Renal pelvis (tissue), 4 donors: ENCODE measurements around the gene KIAA0825. TPM values are rescaled to one million over a fixed set of nuclear protein-coding genes. Genes with fewer than 3 reads are reported as not detected.

Source experiments
- DNase-seq: peaks from one replicate; pipeline ENCODE4 v3.0.0-alpha.2; 2013
- polyA plus RNA-seq, 3 donors: library from polyadenylated mRNA; unstranded; fragments of 120-200 nt; gene quantifications; one replicate each; pipeline ENCODE4 v1.2.1, GENCODE V29; 2013; ENCODE audit not compliant: insufficient read length in 3 of 3

Gene KIAA0825
- polyA plus RNA-seq, 3 donors, result 3.6 to 4.6 (median 3.7) TPM

DNA sequence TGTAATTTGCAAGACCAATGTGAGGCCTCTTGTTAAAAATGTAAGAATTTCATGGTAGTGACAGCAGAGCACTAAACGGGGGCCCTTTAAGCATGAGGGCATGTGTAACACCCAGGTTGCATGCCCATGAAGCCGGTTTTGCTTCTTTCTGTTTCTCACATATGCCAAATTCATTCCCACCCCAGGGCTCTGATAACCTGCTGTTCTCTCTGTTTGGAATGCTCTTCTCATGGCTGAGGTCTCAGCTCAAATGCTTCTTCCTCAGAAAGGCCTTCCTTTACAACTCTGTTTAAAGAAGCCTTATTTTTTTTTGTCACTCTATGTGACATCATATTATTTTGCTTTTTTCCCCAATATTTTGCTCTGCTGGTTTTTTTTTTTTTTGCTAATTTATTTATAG is 369.0 kb downstream of the KIAA0825 start:
- DNase-seq, result no peak

DNA sequence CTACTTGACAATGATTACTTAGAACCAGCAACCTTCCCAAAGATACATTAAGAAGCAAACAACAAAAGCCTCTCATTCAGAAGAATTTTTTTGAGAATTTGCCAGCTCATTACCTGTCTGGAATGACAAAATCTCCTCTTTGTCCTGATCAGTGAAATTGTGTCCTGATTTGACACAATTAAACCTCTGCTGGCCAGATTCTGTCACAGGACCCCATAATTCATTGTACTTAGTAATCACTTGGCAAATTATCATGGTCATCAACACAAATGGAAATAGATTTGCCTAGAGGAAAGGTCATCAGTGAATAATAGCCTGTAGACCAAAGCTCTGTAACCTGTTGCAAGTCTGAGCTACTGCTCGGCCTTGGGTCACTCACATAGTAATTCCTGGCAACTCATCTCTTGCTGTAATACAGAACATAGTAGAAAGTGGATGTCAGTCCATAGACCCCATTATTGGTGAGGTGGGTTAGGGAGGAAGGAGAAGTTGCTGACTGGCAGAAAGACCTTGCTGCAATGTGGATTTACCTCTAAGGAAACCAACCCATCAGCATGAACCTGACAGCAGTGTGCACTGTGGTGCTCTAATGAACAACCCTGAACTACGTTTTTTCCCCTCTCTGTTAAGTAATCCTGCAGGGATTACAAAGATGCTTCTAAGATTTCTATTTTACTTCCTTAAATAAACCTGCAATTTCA is 370.1 kb downstream of the KIAA0825 start:
- DNase-seq, result no peak

DNA sequence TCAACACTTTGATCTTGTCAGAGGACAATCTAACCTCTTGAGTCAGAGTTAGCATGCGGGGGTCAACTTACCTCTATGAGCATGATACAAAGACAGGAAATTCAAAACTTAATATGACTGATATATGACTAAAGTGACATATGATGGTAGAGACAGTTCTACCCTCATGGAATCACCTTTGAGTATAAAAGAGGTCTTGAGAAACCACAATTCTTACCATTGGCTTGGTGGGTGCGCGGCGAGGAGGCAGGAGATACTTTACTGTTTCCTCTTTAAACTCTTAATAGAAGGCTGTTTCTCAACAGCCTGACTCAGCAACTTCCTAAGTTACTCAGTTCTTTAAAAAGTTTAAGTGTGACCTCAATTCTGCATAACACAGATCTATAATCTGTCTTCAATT is 372.8 kb downstream of the KIAA0825 start:
- DNase-seq, result no peak

DNA sequence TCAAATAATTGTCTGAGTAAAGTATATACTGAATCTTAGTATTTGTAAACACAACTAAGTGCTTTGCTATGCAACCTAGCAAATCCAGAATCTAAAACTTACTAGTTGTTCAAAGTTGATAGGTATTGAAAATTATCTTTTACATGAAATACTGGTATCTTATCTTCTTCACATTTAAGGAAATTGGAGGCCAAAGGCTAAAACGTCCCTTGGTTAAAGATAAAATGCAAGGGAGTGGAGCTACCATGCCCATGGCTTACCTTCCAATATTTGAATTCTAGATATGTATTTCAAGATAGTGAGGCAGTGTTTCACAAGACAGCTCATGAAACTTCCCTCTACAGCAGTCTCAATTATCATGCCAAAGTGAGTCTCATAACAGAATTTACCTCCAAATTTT is 373.5 kb downstream of the KIAA0825 start:
- DNase-seq, result no peak

DNA sequence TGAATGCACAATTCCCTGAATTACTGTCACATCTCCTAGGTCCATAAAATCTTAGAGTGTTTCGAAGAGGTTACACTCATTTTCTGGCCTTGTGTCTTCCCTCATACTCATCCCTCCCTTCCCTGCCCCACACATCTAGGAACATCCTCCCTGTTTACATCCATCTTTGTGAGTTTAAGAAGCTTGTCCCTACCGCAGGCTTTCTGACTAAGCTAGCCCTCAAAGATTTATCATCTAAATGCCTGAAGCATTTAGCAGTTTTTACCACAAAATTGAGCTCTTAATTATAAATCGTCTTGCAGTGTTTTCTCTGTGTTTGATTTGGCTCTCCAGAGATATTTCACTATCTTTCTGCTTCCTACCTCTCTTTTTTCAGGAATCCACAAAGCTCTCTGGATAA is 374.8 kb downstream of the KIAA0825 start:
- DNase-seq, result no peak

DNA sequence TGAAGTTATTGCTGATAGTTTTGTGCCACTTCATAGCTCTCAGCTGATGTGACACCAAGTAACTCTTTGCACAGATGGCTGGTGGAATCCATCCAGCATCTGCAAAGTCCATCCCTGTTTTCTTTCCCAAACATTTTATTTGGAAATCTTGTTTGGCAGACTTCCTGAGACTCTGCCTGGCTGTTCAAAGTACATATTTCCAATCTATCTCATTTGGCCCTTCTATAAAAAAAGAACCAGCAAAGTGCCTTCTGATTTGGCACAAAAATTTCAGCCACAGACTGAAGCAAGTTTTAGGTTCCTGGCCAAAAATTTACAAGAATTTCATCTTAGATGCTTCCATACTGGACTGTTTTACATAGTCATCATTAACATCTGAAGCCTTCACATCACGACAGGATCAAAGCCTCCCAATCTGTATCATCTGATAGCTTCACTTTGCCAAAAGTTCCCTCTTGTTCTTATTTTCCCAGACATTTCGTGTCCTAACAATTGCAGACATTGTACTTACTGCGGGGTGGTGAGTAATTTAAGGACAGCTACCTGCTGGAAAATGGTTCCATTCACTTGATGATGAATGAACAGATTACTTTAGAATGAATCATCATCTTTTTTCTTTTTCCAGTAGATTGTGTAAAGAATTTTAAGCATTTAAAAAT is 377.3 kb downstream of the KIAA0825 start:
- DNase-seq, result no peak

DNA sequence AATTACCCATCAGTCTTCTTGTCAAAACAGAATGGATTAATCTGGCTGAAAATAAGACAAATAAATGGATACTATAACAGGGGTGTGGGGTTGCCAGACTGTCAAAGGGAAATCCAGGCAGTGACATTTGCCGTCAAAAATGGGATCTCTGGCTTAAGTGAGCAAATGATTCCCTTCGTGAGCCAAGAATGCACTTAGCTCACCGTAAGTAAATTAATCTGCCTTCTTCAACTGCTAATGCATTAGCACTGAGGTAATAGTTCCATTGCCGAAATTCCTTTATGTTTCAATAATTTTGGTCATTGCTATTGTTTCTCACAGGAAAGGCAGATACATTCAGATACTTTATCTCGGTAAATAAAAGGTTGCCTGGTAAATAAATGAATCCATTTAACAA is 377.8 kb downstream of the KIAA0825 start:
- no peak for DNase-seq

DNA sequence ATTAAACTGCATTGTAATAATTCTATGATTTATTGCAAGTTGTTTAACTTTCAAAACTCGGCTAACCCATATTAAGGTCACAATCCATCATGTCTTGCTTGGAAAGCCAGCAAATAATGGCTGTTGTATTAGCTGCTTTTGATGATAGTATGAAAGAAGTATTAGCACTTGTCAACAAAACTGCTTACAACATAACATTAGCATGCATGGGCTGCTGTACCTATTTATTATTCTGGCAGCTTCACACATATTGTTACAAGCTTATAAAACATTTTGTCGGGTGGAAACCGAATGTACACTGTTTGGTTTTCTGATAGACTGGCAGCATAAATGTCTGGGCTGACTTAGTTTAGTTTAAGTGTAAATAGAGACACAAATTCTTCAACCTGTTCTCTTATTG is 378.3 kb downstream of the KIAA0825 start:
- DNase-seq, result no peak

DNA sequence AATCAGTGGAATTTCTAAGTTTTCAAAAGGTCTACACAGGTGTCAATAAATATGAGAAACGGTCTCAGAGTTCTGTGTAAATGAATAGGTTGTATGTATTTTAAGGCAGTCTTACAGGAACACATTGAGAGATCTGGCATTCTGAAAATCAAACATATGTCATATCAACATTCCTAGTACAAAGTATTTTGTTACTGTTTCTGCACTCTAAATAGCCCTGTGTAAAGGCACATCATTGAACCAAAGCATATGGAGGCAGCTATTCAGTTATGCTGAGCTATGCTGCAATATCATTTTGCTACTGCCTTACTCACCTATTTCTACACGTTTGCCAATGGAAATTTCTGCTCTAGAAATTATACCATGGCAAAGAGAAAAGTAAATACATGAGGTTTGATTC is 379.1 kb downstream of the KIAA0825 start:
- no peak for DNase-seq

DNA sequence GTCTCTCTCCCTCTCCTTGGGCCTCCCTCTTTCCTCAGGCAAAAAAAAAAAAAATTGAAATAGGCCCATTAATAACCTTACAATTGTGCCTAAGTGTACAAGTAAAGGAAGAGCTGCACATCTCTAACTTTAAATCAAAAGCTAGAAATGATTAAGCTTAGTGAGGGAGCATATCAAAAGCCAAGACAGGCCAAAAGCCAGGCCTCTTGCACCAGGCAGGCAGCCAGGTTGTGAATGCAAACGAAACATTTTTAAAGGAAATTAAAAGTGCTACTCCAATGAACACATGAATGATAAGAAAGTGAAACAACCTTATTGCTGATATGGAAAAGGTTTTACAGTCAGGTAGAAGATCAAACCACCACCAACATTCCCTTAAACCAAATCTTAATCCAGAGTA is 383.4 kb downstream of the KIAA0825 start:
- no peak for DNase-seq

DNA sequence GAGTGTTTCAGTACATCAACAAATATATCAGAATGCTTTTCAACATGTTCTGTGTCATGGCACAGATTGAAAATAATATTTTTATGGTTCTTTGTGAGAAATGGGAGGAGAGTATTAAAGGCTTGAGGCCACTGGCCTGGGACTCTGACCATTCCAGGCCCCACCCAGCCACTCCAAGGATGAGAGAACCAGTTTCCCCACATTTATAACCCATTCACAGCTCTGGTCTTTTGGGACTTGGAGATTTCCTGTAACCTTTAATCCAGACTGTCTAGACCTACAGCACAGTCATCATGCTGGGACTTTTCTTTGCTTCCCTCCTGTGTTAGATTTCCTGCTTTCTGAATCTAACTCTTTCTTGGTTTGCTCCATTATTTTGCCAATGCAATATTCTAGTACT is 389.6 kb downstream of the KIAA0825 start:
- DNase-seq, result no peak

DNA sequence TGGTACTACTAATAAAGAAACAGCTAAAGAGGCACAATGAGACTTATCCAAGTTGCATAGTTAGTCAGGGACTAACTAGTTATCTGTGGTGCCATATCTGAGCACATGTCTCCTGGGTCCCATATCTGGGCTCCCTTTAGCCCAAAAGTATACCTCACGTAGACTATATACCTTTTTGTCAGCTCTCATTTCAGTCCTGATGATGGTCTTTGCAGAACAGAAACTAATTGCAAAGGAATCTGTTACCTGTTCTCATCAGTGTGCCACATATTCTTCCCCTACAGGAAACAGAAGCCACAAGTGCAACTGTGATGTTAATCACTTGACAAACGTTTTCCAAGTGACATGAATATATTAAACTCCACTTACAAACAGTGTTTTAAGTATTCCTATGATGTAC is 395.2 kb downstream of the KIAA0825 start:
- no peak for DNase-seq

DNA sequence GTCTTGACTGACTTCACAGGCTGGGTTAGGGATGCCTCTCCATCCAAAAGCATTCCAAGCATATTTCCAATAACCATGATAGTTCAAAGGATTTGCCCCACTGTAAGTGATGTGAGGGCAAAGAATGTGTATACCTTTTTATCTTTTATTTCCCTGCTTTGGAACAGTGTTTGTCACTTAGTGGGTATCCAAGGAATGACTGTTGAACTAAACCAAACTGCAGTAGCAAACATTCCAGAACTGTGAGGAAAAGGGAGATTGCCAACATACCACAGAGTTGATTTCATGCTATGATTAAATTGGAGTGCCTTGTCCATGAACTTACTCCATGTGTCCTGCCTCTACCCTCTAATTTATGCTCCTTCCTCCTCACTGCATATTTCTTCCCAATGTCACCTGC is 400.0 kb downstream of the KIAA0825 start:
- no peak for DNase-seq

DNA sequence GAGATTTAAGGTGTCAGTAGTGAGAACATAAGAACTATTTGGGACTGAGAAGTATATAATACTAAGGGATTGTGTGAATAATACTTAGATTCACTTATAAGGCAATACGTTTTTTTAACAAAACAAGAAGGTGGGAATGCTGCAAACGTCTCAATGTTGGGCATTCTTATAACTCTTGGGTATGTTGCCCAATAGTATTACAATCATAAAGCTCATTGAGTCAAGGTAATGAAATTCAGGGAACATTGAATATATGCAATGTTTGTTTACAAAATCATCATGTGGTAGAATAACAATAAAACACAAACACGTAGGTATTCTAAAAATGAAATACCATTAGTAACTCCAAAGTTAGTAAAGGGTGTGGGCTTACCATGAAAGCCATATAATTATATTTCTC is 400.7 kb downstream of the KIAA0825 start:
- no peak for DNase-seq

DNA sequence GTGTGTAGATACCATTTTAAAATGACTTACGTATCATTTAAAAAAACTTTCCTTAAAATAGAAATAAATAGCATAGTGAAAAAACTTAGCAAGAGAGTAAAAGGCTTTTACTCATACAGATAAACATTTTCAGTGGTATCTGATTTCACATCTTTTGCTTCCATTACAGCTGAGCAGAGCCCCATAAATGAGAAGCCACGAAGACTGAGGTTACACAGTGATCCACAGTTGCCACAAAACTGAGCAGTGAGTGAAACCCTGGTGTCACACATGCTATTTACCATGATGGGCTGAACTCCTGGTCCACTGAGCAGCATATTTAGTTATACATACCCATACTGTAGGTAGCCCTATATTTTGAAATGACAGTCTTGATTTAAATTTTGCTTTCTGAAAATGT is 401.2 kb downstream of the KIAA0825 start:
- DNase-seq, result no peak

DNA sequence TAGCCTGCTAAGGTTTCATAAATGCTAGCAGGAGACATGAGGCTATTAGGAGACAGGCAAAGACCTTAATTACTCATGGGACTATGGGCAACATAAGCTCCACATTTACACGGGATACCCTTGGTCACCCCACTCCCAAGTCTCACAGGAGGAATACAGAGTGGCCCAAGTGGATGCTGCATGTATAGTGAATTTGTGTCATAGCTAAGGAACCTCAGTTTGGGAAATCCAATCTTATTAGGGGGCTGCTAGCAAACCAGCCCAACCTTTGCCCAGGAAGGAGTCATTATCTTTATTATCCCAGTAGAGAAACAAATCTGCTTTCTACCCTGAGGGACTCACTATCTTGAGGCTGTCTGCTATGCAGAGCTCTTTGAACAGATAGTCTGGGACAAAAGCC is 405.9 kb downstream of the KIAA0825 start:
- no peak for DNase-seq

DNA sequence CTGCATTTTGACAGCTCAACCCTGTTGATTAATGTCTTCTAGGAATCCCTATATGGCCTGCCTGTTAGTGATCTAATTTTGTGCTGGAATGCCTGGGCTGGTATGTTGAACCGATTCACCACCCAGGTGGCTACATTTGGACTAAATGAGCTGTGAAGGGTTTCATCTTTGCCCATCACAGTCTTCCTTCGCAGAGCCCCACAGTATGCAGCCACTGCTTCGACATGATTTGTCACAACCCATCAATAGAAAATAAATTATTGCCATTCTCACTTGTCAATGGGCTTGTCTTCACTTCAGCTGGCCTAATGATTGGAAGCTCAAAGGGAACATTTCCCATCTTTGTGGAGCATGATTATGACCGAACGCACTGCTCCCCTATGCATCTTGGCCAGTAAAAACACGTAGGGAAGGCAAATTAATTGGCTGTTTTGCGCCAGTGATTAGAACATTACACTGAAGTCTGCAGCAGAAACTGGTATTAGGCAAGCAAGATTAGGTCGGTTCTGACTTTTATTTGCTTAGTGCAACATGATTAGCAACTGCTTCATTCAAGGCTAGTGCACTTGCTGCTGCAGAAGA is 408.5 kb downstream of the KIAA0825 start:
- peak; percentile 10 for DNase-seq

DNA sequence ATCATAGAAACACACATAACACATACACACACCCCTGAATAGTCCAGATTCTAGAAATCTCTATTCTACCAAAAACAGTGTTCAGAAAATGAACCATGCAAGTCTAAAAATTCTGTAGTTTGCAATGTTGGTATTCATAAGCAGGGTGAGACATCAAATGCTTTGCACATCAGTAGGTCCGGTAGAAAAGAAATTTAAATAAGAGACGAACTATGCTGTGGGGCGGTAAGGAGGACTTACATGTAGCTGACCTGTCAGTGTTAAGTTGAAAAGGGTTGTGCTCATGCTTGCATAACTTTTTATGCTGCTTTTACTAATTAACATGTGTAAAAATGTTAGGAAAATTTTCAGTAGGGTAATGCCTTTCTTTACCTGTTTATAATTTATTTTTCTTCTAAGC is 409.1 kb downstream of the KIAA0825 start:
- no peak for DNase-seq

DNA sequence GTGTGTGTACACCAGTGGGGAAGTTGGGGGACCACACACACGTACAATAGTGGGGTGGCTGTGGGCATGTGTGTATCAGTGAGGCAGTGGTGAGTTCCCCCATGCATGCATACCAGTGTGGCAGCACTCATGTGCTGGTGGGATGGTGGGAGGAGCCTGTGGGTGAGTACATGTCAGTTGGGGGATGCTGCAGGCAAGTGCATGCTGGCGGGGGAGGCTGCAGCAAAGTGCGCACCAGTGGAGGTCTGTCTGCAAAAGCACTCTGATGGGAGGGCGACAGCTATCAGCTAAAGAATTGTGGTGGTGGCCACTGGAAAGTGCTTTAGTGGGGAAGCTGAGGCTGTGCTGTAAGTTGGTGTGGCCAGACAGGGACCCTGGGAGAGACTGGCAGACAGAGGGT is 418.8 kb downstream of the KIAA0825 start:
- no peak for DNase-seq

DNA sequence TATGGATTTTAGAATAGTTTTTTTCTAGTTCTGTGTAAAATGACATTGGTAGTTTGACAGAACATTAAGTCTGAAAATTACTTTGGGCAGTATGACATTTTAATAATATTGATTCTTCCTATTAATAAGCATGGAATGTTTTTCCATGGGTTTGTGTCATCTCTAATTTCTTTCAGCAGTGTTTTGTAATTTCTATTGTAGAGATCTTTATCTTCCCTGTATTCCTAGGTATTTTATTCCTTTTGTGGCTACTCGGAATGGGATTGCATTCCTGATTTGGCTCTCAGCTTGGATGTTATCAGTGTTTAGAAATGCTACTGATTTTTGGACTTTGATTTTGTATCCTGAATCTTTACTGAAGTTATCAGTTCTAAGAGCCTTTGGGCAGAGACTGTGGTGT is 420.4 kb downstream of the KIAA0825 start:
- DNase-seq, result no peak

DNA sequence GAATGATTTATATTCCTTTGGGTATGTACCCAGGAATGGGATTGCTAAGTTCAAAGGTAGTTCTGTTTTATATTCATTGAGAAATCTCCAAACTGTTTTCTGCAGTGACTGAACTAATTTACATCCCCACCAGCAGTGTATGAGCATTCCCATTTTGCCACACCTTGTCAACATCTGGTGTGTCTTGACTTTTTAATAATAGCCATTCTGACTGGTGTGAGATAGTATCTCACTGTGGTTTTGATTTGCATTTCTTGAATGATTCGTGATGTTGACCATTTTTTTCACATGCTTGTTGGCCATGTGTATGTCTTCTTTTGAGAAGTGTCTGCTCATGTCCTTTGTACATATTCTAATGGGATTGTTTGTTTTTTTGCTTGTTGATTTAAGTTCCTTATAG is 421.5 kb downstream of the KIAA0825 start:
- no peak for DNase-seq

DNA sequence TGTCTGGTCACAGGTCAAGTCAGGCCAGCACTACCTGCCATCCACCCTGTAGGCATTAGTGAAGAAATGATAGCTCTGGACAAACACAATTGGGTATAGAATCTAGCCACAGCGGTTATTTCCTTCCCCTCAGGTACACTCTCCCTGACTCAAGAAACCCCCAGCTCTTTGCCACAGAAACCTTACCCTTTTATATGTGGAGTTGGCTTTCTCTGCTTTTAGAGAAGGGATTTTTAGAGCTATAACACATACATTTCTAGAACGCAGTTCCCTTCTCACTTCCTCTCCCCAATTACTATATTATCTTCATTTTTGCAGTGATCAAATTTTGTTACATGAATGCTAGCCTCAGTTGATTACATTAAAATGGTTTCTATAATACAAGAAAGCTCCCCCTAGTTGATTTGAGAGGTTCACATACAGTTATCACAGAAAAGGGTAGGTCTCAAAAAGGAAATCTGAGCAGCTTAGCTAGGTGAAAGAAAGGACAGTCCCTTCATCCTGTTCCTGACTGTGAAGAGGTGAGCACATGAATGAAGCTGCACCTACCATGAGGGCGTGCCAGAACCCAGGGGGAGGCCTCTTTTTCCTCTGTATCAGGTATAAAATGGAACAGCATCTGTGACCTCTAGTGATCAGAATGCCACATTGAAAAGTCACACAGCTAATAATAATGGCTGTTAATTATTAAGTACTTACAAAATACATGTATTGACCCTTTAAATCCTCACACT is 425.6 kb downstream of the KIAA0825 start:
- no peak for DNase-seq

DNA sequence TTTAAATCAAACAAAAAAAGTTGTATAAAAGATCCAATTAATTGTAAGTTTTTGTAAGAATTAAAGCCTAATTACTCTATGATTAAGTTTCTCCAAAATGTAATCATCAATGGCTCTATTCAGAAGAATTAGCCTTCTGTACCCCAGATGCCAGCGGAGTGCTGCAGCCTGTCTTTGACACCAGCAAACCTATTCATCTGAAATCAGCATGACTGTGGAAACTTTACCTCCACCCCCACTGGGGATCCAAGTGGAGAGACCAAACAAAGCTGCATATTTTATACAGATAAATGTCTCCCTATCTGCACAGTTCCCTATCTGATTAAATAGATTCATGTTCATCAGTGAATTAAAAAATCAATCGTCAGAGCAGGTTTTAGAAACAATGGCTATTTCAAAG is 426.8 kb downstream of the KIAA0825 start:
- DNase-seq, result no peak
